K562 (cell line): ENCODE measurements around the gene SAMD11. TPM values are rescaled to one million over a fixed set of nuclear protein-coding genes. Genes with fewer than 3 reads are reported as not detected.
A peak's percentile ranks its signal among the peaks of the same experiment; 100 is the strongest.

Experiments used
- BCLAF1 ChIP-seq, 2 experiments: fragments of 450-650 bp in 1 of 2; IDR thresholded peaks; 2 replicates each; pipeline ENCODE4 v1.6.1; 2011 to 2017; ENCODE audit warnings: low read depth in 2 of 2, antibody characterized with exemption in 1 of 2, borderline replicate concordance in 1 of 2, low read length in 1 of 2, mild to moderate bottlenecking in 1 of 2, mixed read lengths in 1 of 2; ENCODE audit not compliant: control insufficient read depth in 1 of 2
- CCNT2 ChIP-seq: IDR thresholded peaks from 2 replicates; pipeline ENCODE4 v1.6.1; 2011; ENCODE audit warnings: borderline replicate concordance, low read depth, mild to moderate bottlenecking, moderate library complexity, mixed read lengths, low read length; ENCODE audit not compliant: insufficient read length; ENCODE audit errors: extremely low read depth
- CHD4 ChIP-seq: fragments of 200-600 bp; sonication (generic); IDR thresholded peaks from 3 replicates; pipeline ENCODE4 v1.6.1; 2012; ENCODE audit warnings: low read depth, mild to moderate bottlenecking, mixed read lengths, low read length, inconsistent platforms; ENCODE audit not compliant: insufficient read depth, insufficient replicate concordance, poor library complexity, severe bottlenecking
- ELF4 ChIP-seq: fragments of 450-650 bp; formaldehyde crosslinking; IDR thresholded peaks from 2 replicates; pipeline ENCODE4 v1.4.0; 2022; ENCODE audit warnings: missing genetic modification characterization
- ETS1 ChIP-seq: conservative IDR thresholded peaks from 2 replicates; pipeline ENCODE4 v1.6.1; 2011; ENCODE audit warnings: low read depth, mild to moderate bottlenecking, low read length; ENCODE audit not compliant: control insufficient read depth
- ETV1 ChIP-seq: fragments of 450-650 bp; conservative IDR thresholded peaks from 2 replicates; pipeline ENCODE4 v1.6.1; 2016; ENCODE audit warnings: missing genetic modification characterization, control low read depth, low read depth, missing compliant biosample characterization
- FOXJ2 ChIP-seq: fragments of 200-800 bp; sonication (Bioruptor generic); IDR thresholded peaks from 2 replicates; pipeline ENCODE4 v1.6.1; 2016; ENCODE audit warnings: missing genetic modification characterization, missing compliant biosample characterization
- FOXP1 ChIP-seq: sonication (generic); formaldehyde crosslinking; IDR thresholded peaks from 2 replicates; pipeline ENCODE4 v1.8.0; 2022; ENCODE audit warnings: mild to moderate bottlenecking, missing genetic modification reagents
- GATA2 ChIP-seq: sonication (generic); formaldehyde crosslinking; IDR thresholded peaks from 2 replicates; pipeline ENCODE4 v1.4.0; 2020; ENCODE audit warnings: mild to moderate bottlenecking, missing genetic modification reagents
- HMG20B ChIP-seq: fragments of 250-450 bp; sonication (Bioruptor Pico); IDR thresholded peaks from 2 replicates; pipeline ENCODE4 v1.5.0; 2021; ENCODE audit warnings: mild to moderate bottlenecking
- IRF1 ChIP-seq: sonication (generic); formaldehyde crosslinking; IDR thresholded peaks from 2 replicates; pipeline ENCODE4 v1.8.0; 2022; ENCODE audit warnings: missing genetic modification reagents, mild to moderate bottlenecking, borderline replicate concordance
- MXD1 ChIP-seq: fragments of 250-450 bp; sonication (Bioruptor Pico); IDR thresholded peaks from 2 replicates; pipeline ENCODE4 v1.8.0; 2021; ENCODE audit warnings: borderline replicate concordance, mild to moderate bottlenecking, moderate library complexity; ENCODE audit not compliant: poor library complexity, severe bottlenecking
- NFATC3 ChIP-seq: fragments of 450-650 bp; IDR thresholded peaks from 2 replicates; pipeline ENCODE4 v1.6.1; 2017; ENCODE audit warnings: mild to moderate bottlenecking
- SIN3A ChIP-seq, 2 experiments: fragments of 150-350 bp in 1 of 2; IDR thresholded peaks; 2 replicates each; pipeline ENCODE4 v1.6.1; 2011 to 2016; ENCODE audit warnings: borderline replicate concordance in 2 of 2, low read depth in 2 of 2, low read length in 2 of 2, mild to moderate bottlenecking in 2 of 2, moderate library complexity in 2 of 2; ENCODE audit not compliant: control insufficient read depth in 1 of 2
- SMAD2 ChIP-seq: fragments of 150-350 bp; IDR thresholded peaks from 2 replicates; pipeline ENCODE4 v1.6.1; 2014; ENCODE audit warnings: low read depth, mild to moderate bottlenecking, low read length
- TAL1 ChIP-seq: fragments of 450-650 bp; IDR thresholded peaks from 2 replicates; pipeline ENCODE4 v1.6.1; 2016; ENCODE audit warnings: mild to moderate bottlenecking
- TBP ChIP-seq: optimal IDR thresholded peaks from 2 replicates; pipeline ENCODE3; 2011; ENCODE audit warnings: low read depth, low read length, improper control_type of control experiment
- XRCC3 ChIP-seq: fragments of 450-650 bp; IDR thresholded peaks from 2 replicates; pipeline ENCODE4 v1.6.1; 2017; ENCODE audit warnings: mild to moderate bottlenecking, moderate library complexity
- ZNF398 ChIP-seq: fragments of 250-450 bp; sonication (Bioruptor Pico); IDR thresholded peaks from 2 replicates; pipeline ENCODE4 v1.8.0; 2021; ENCODE audit warnings: moderate library complexity, mild to moderate bottlenecking, inconsistent platforms
- polyA plus RNA-seq, 8 experiments: library from polyadenylated mRNA; depleted of rRNA in 4 of 8; stranded (reverse) in 5 of 8; unstranded in 3 of 8; fragments of >200 nt; fragmentation: Nextera tagmentation in 2 of 8; fragmentation: Illumina TruSeq in 1 of 8; extraction: Ambion mirVana in 2 of 8; extraction: Trizol in 1 of 8; gene quantifications; 2 replicates each; pipeline versions ENCODE4 v1.2.1 to v1.2.3, GENCODE V29; 2011 to 2014; ENCODE audit warnings: inconsistent platforms in 1 of 8, missing spikeins in 1 of 8
- total RNA-seq, 7 experiments: library from RNA; depleted of rRNA in 6 of 7; stranded (reverse); fragments of >200 nt in 6 of 7; fragmentation: Illumina TruSeq in 2 of 7; extraction: Trizol in 2 of 7; gene quantifications; 2 replicates each; pipeline versions ENCODE4 v1.2.1 to v1.2.3, GENCODE V29; 2011 to 2021; ENCODE audit warnings: low replicate concordance in 1 of 7

SAMD11 gene
- total and polyA plus RNA-seq, 9 of the 15 experiments (the other 6 are each of a cell fraction or from before 2014, with no cell fraction given): 0.07 to 0.82 (median 0.11) TPM; not detected in 2

- TF ChIP-seq ETS1 (0 out of 2 replicates have a peak, but pooled peaks have one; percentile 55), TAL1 (no peak), FOXJ2 (tag) (no peak), CCNT2 (peak; percentile 13), ZNF398 (CRISPR knock-in tag) (no peak), ETV1 (tag) (no peak; the same call in 1 of the 2 replicates), MXD1 (CRISPR knock-in tag) (no peak), CHD4 (no peak), ELF4 (CRISPR knock-in tag) (no peak), SMAD2 (no peak), GATA2 (no peak), FOXP1 (CRISPR knock-in tag) (peak; percentile 50; the same call in 1 of the 2 replicates), SIN3A (IDR thresholded peaks at IDR 0.05; ENCODE audit: borderline replicate concordance in 2 of 2, control insufficient read depth in 1 of 2, low read depth in 2 of 2, low read length in 2 of 2) (peak; percentile 69 to 77; a peak in 2 of 4 replicates), NFATC3 (no peak), BCLAF1 (IDR thresholded peaks at IDR 0.05; ENCODE audit: borderline replicate concordance in 1 of 2, control insufficient read depth in 1 of 2, low read depth in 2 of 2, low read length in 1 of 2) (no peak), HMG20B (CRISPR knock-in tag) (no peak), IRF1 (CRISPR knock-in tag) (no peak), XRCC3 (no peak), TBP (peak; percentile 32)
These were observed 43.1 kb downstream of the SAMD11 start (continued) for GRCh38 chr1:966704-967300.
